Activated CD8-positive, alpha-beta memory T cell treated with anti-CD3 and anti-CD28 coated beads, Interleukin-2, amount 10 ng/mL, durations not matched to agents 7 days and 5 days (primary cell): ENCODE measurements around the gene XPNPEP2. TPM values are rescaled to one million over a fixed set of nuclear protein-coding genes. Genes with fewer than 3 reads are reported as not detected.

ENCODE experiments used
- ATAC-seq: fragments of 150-1000 bp; cut with Tn5 transposase; one replicate; pipeline ENCODE4 v1.10.0; 2021; ENCODE audit warnings: moderate library complexity
- CTCF ChIA-PET: fragments of 350-600 bp; sonication (Branson Sonifier 250); formaldehyde crosslinking; loops from one replicate; lab custom pipeline; 2021; ENCODE audit warnings: antibody characterized with exemption; lab: Charles Lee
- DNase-seq: peaks from one replicate; pipeline ENCODE4 v3.0.0-alpha.2; 2020
- H3K27ac Mint-ChIP-seq: one replicate; pipeline ENCODE4 v1.8.0; 2021; ENCODE audit warnings: mild to moderate bottlenecking, mixed read lengths
- H3K27me3 Mint-ChIP-seq: one replicate; pipeline ENCODE4 v1.8.0; 2021; ENCODE audit warnings: mixed read lengths
- H3K36me3 Mint-ChIP-seq: one replicate; pipeline ENCODE4 v1.8.0; 2021; ENCODE audit warnings: mild to moderate bottlenecking, mixed read lengths
- H3K4me1 Mint-ChIP-seq: one replicate; pipeline ENCODE4 v1.8.0; 2021; ENCODE audit warnings: mixed read lengths
- H3K4me3 Mint-ChIP-seq: one replicate; pipeline ENCODE4 v1.8.0; 2021; ENCODE audit warnings: mild to moderate bottlenecking, moderate library complexity, mixed read lengths
- H3K9me3 Mint-ChIP-seq: one replicate; pipeline ENCODE4 v1.8.0; 2022; ENCODE audit warnings: low read depth, mixed read lengths
- total RNA-seq, 2 experiments: library from RNA; stranded (reverse); gene quantifications; one replicate each; pipeline ENCODE4 v1.2.3, GENCODE V29; 2021

The XPNPEP2 gene
- total RNA-seq, 2 experiments from 2014 or later: 1.0 to 1.2 TPM

DNA sequence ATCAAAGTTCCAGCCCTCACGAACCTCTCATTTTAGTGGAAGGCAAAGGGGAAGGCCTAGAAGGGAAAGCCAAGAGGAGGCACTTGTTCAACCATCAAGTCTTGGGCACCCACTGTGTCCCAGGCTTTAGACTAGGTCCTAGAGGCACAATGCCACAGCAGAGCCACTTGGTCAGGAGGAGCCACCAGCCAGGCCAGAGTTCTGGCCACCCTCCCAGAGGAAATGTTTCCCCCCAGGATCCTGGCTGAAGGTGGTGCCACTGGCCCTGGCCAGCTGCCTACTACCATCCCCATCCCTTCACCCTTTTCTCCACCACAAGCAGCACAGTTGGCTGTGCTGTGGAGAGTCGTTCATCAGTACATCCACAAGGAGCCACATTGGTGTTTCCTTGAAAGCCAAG lies 34.3 kb upstream of the XPNPEP2 start:
- ATAC-seq: no peak
- Mint-ChIP-seq H3K9me3 (no peaks in the 10 kb centered on the region), H3K4me1 (no peaks in the 10 kb centered on the region), H3K36me3 (no peaks in the 10 kb centered on the region), H3K27me3 (no peaks in the 10 kb centered on the region), H3K4me3 (no peak overlapping the region), H3K27ac (no peak overlapping the region)
- DNase-seq: no peak
- CTCF ChIA-PET: interaction anchor here (1.2 kb wide), 1 partner anchor 22 kb away, joined by 3 read pairs; no protein-coding TSS in a partner anchor

GRCh38 chrX:129705377-129705925 lies 33.3 kb upstream of the XPNPEP2 start:
- H3K4me1 Mint-ChIP-seq: no peaks in the 10 kb centered on the region
- no peaks in the 10 kb centered on the region for H3K9me3 Mint-ChIP-seq
- H3K27ac Mint-ChIP-seq: no peak overlapping the region
- no peak for DNase-seq
- H3K36me3 Mint-ChIP-seq: no peaks in the 10 kb centered on the region
- CTCF ChIA-PET: no interaction called here
- no peaks in the 10 kb centered on the region for H3K27me3 Mint-ChIP-seq
- H3K4me3 Mint-ChIP-seq: no peak overlapping the region
- no peak for ATAC-seq

DNA sequence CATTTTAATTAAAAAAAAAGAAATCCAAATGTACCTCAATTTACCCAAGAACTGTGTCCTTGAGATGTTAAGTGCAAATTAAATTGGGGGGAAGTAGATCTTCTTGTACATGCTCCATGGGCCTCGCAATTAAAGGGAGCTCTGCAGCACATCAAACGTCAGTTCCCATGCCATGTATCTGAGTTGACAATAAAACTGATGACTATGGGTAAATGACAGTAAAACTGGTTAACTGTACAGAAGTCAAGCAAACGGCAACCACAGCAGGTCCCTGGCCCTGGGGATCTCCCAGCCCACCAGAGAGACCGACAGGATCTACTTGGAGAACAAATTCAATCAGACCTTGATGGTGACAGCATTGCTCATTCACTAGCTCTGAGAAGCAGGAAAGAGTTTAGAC lies 32.8 kb upstream of the XPNPEP2 start:
- CTCF ChIA-PET: no interaction called here
- DNase-seq (no peak), ATAC-seq (no peak)
- H3K4me1 Mint-ChIP-seq: no peaks in the 10 kb centered on the region
- no peaks in the 10 kb centered on the region for H3K9me3 Mint-ChIP-seq
- H3K27ac Mint-ChIP-seq: no peak overlapping the region
- no peak overlapping the region for H3K4me3 Mint-ChIP-seq
- no peaks in the 10 kb centered on the region for H3K27me3 Mint-ChIP-seq
- H3K36me3 Mint-ChIP-seq: no peaks in the 10 kb centered on the region

DNA sequence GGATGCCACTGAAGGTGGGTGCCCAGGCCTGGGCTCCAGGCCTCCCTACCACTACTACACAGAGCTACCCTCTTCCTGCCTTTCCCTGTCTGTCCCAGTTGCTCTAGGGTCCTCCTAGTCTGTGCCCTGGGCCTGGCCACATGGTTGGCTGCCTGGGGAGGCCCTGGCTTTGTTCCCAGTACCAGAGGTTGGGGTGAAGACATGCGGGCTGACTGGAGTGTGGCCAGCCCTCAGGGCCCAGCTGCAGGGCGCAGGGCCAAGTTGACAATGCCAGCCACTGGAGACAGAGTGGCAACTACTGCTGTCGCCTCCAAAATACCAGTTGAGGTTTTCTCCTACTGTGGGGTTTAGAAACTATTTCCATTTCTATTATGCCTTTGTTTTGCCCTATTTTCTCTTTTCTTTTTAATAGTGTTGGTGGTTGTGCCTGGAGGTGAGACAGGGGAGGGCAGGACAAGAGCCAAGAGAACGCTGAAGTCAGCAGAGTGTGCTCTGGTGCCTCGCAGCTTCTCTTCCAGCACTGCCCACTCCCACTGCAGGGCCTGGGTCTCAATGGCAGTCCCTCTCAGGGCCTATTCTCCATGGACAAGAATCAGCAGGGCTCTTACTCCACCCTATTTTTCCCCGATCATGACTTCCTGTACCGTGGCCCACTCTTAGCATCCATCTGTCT lies 32.2 kb upstream of the XPNPEP2 start:
- no peak overlapping the region for H3K27ac Mint-ChIP-seq
- CTCF ChIA-PET: no interaction called here
- DNase-seq: no peak

GRCh38 chrX:129714581-129714980 lies 24.2 kb upstream of the XPNPEP2 start:
- Mint-ChIP-seq H3K27ac (no peak overlapping the region), H3K4me3 (no peak overlapping the region), H3K9me3 (no peaks in the 10 kb centered on the region), H3K27me3 (peaks cover 7% of the 10 kb centered on the region), H3K36me3 (no peaks in the 10 kb centered on the region), H3K4me1 (no peaks in the 10 kb centered on the region)
- CTCF ChIA-PET: no interaction called here
- no peak for ATAC-seq
- no peak for DNase-seq

More for the DNA sequence above, 32.2 kb upstream of the XPNPEP2 start:
- Mint-ChIP-seq H3K4me1 (no peaks in the 10 kb centered on the region), H3K36me3 (no peaks in the 10 kb centered on the region), H3K9me3 (no peaks in the 10 kb centered on the region), H3K27me3 (no peaks in the 10 kb centered on the region), H3K4me3 (no peak overlapping the region)
- ATAC-seq: no peak

DNA sequence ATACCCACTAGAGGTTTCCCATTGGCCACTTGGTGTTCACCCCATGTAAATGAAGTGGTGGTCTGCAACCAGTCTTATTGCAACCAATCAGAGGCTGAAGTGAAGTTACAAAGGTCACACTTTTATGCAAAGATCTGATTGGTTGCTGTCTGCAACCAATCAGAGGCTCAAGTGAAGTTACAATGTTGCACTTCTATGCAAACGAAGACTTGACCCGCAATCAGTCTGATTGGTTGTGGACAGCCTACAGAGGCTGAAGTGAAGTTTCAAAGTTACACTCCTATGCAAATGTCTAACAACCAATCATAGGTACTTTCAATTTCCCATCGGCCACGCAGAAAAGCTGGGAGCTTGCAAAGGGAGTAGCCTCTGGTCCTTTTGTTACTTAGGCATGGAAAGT lies 22.3 kb upstream of the XPNPEP2 start:
- ATAC-seq (no peak), DNase-seq (no peak)
- Mint-ChIP-seq H3K9me3 (no peaks in the 10 kb centered on the region), H3K36me3 (no peaks in the 10 kb centered on the region), H3K4me1 (peaks cover under 1% of the 10 kb centered on the region), H3K4me3 (no peak overlapping the region), H3K27me3 (peaks cover 7% of the 10 kb centered on the region), H3K27ac (no peak overlapping the region)
- CTCF ChIA-PET: no interaction called here

- CTCF ChIA-PET: no interaction called here
- Mint-ChIP-seq H3K36me3 (no peaks in the 10 kb centered on the region), H3K4me1 (peaks cover 10% of the 10 kb centered on the region), H3K27ac (no peak overlapping the region), H3K27me3 (no peaks in the 10 kb centered on the region), H3K9me3 (no peaks in the 10 kb centered on the region), H3K4me3 (no peak overlapping the region)
- DNase-seq: no peak
- ATAC-seq: no peak
Measured at GRCh38 chrX:129717892-129718291, 20.9 kb upstream of the XPNPEP2 start.

GRCh38 chrX:129718676-129719075 lies 20.1 kb upstream of the XPNPEP2 start:
- Mint-ChIP-seq H3K9me3 (no peaks in the 10 kb centered on the region), H3K36me3 (no peaks in the 10 kb centered on the region), H3K27ac (no peak overlapping the region), H3K27me3 (no peaks in the 10 kb centered on the region), H3K4me1 (peaks cover 10% of the 10 kb centered on the region), H3K4me3 (no peak overlapping the region)
- DNase-seq (no peak), ATAC-seq (no peak)
- CTCF ChIA-PET: no interaction called here

DNA sequence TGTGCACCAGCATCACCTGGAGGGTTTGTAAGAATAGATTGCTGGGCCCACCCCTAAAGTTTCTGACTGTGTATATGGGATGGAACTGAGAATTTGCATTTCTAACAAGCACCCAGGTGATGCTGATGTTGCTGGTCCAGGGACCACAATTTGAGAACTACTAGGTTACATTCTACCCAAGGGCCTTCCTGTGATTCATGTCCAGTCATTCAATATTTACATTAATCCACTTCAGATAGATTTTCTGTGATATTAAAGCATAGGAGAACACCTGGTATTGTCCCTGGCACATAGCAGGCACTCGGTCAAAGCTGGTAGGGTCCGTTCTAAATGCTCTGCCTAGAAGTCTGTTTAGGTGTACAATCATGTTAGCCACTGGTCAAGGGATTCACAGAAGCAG lies 19.5 kb upstream of the XPNPEP2 start:
- no peaks in the 10 kb centered on the region for H3K27me3 Mint-ChIP-seq
- CTCF ChIA-PET: no interaction called here
- H3K4me1 Mint-ChIP-seq: peaks cover 10% of the 10 kb centered on the region
- H3K9me3 Mint-ChIP-seq: no peaks in the 10 kb centered on the region
- no peak overlapping the region for H3K27ac Mint-ChIP-seq
- no peaks in the 10 kb centered on the region for H3K36me3 Mint-ChIP-seq
- no peak overlapping the region for H3K4me3 Mint-ChIP-seq
- DNase-seq (no peak), ATAC-seq (no peak)

- no peaks in the 10 kb centered on the region for H3K9me3 Mint-ChIP-seq
- CTCF ChIA-PET: no interaction called here
- H3K27ac Mint-ChIP-seq: no peak overlapping the region
- H3K4me3 Mint-ChIP-seq: no peak overlapping the region
- ATAC-seq (no peak), DNase-seq (no peak)
- H3K36me3 Mint-ChIP-seq: no peaks in the 10 kb centered on the region
- H3K4me1 Mint-ChIP-seq: peaks cover 10% of the 10 kb centered on the region
- no peaks in the 10 kb centered on the region for H3K27me3 Mint-ChIP-seq
Measured at GRCh38 chrX:129719931-129720530, 18.7 kb upstream of the XPNPEP2 start.

DNA sequence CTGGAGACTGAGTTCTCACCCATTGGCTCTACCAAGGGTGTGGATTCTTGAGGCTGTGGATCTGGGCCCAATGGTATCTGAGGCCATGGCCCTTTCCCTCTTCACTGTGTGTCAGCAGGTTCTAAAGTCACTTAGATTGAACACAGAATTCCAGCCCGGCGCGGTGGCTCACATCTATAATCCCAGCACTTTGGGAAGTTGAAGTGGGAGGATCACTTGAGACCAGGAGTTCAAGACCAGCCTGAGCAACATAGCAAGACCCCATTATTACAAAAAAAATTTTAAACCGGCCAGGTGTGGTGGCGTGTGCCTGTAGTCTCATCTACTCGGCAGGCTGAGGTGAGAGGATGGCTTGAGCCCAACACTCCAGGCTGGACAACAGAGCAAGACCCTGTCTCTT lies 18.0 kb upstream of the XPNPEP2 start:
- DNase-seq (no peak), ATAC-seq (no peak)
- H3K36me3 Mint-ChIP-seq: no peaks in the 10 kb centered on the region
- H3K4me3 Mint-ChIP-seq: no peak overlapping the region
- CTCF ChIA-PET: no interaction called here
- H3K27me3 Mint-ChIP-seq: no peaks in the 10 kb centered on the region
- no peak overlapping the region for H3K27ac Mint-ChIP-seq
- H3K9me3 Mint-ChIP-seq: no peaks in the 10 kb centered on the region
- peaks cover 10% of the 10 kb centered on the region for H3K4me1 Mint-ChIP-seq

GRCh38 chrX:129721414-129721813 lies 17.4 kb upstream of the XPNPEP2 start:
- H3K9me3 Mint-ChIP-seq: no peaks in the 10 kb centered on the region
- H3K4me1 Mint-ChIP-seq: peaks cover 10% of the 10 kb centered on the region
- CTCF ChIA-PET: no interaction called here
- H3K36me3 Mint-ChIP-seq: no peaks in the 10 kb centered on the region
- H3K4me3 Mint-ChIP-seq: no peak overlapping the region
- H3K27me3 Mint-ChIP-seq: no peaks in the 10 kb centered on the region
- ATAC-seq (no peak), DNase-seq (no peak)
- no peak overlapping the region for H3K27ac Mint-ChIP-seq

GRCh38 chrX:129721870-129722269 lies 16.9 kb upstream of the XPNPEP2 start:
- no peak overlapping the region for H3K4me3 Mint-ChIP-seq
- ATAC-seq (peak; percentile 33), DNase-seq (no peak)
- H3K4me1 Mint-ChIP-seq: peaks cover 11% of the 10 kb centered on the region
- H3K9me3 Mint-ChIP-seq: no peaks in the 10 kb centered on the region
- no peaks in the 10 kb centered on the region for H3K36me3 Mint-ChIP-seq
- H3K27me3 Mint-ChIP-seq: no peaks in the 10 kb centered on the region
- H3K27ac Mint-ChIP-seq: no peak overlapping the region
- CTCF ChIA-PET: no interaction called here

DNA sequence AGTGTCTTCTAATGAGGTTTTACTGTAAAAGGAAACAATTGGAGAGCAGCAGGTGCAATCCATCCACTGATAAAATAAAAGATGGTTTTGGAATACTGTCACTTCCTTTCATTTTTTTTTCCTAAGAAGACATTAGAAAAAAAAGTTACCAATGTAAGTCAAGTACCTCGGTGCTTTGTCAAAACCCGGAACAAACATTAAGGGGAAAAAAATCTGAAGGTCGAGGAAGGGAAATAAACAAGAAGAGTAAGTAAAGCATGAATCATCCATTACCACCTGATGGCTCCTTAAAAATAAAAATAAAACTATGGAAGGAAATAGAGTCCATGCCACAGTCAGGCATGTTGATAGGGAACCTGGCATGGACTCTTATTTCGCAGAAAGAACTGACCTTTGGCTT lies 15.3 kb upstream of the XPNPEP2 start:
- Mint-ChIP-seq H3K27me3 (no peaks in the 10 kb centered on the region), H3K4me1 (peaks cover 13% of the 10 kb centered on the region), H3K27ac (no peak overlapping the region), H3K9me3 (no peaks in the 10 kb centered on the region), H3K36me3 (no peaks in the 10 kb centered on the region), H3K4me3 (no peak overlapping the region)
- CTCF ChIA-PET: no interaction called here
- no peak for DNase-seq
- no peak for ATAC-seq
